Stimulated activated CD8-positive, alpha-beta memory T cell treated with anti-CD3 and anti-CD28 coated beads, Interleukin-12 subunit alpha, Interleukin-12 subunit beta, amount 100 ng/mL, for 24 hours (primary cell): ENCODE data around the gene P2RY14.

Experiments used
- DNase-seq: peaks from one replicate; pipeline ENCODE4 v3.0.0-alpha.2; 2020; ENCODE audit errors: extremely low read depth

P2RY14 gene

GRCh38 chr3:151191095-151191494 is 87.2 kb downstream of the P2RY14 start:
- DNase-seq, result no peak

GRCh38 chr3:151183265-151183671 is 95.1 kb downstream of the P2RY14 start:
- DNase-seq, result no peak

- DNase-seq, result no peak
Measured at GRCh38 chr3:151182349-151183079, 95.8 kb downstream of the P2RY14 start.

GRCh38 chr3:151178208-151178845 is 100.0 kb downstream of the P2RY14 start:
- no peak for DNase-seq

- no peak for DNase-seq
Measured at GRCh38 chr3:151175952-151176351, 102.4 kb downstream of the P2RY14 start.

GRCh38 chr3:151174351-151174750 is 104.0 kb downstream of the P2RY14 start:
- DNase-seq, result no peak

GRCh38 chr3:151171145-151171757 is 107.1 kb downstream of the P2RY14 start:
- no peak for DNase-seq

GRCh38 chr3:151169948-151170679 is 108.2 kb downstream of the P2RY14 start:
- DNase-seq, result peak; percentile 36

- no peak for DNase-seq
Measured at GRCh38 chr3:151169262-151169947, 108.9 kb downstream of the P2RY14 start.

GRCh38 chr3:151168269-151169094 is 109.9 kb downstream of the P2RY14 start:
- DNase-seq, result peak; percentile 62

GRCh38 chr3:151166161-151166560 is 112.2 kb downstream of the P2RY14 start:
- DNase-seq, result no peak

- DNase-seq, result no peak
Measured at GRCh38 chr3:151165226-151165625, 113.1 kb downstream of the P2RY14 start.
